ENCODE measurements around the gene PPP1R11. TPM values are rescaled to one million over a fixed set of nuclear protein-coding genes. Genes with fewer than 3 reads are reported as not detected.

PPP1R11 gene
- total and polyA plus RNA-seq, 9 of the 15 experiments (the other 6 are each of a cell fraction or from before 2014, with no cell fraction given): 17.8 to 94.8 (median 44.6) TPM

- TF ChIP-seq PATZ1 (CRISPR knock-in tag; IDR thresholded peaks at IDR 0.05; ENCODE audit: borderline replicate concordance): peak; percentile 74
- TF ChIP-seq POLR2B (IDR thresholded peaks at IDR 0.05; ENCODE audit: low read depth, partially characterized antibody): peak; percentile 91
- TF ChIP-seq ETV5 (CRISPR knock-in tag; IDR thresholded peaks at IDR 0.05; ENCODE audit: low read depth): peak; percentile 84
- no peak; a peak in 2 of 4 replicates for TF ChIP-seq ARNT (IDR thresholded peaks at IDR 0.05)
- peak; percentile 92 for TF ChIP-seq MEIS2 (IDR thresholded peaks at IDR 0.05; ENCODE audit: partially characterized antibody)
- 0 out of 2 replicates have a peak, but pooled peaks have one; percentile 30 for TF ChIP-seq ZNF592 (IDR thresholded peaks at IDR 0.05)
- TF ChIP-seq PHB2 (IDR thresholded peaks at IDR 0.05; ENCODE audit: low read depth): no peak
- no peak for TF ChIP-seq NEUROD1 (IDR thresholded peaks at IDR 0.05; ENCODE audit: borderline replicate concordance, low read depth, low read length, partially characterized antibody)
- TF ChIP-seq TAF7 (tag; IDR thresholded peaks at IDR 0.05): peak; percentile 53; the same call in 1 of the 2 replicates
- TF ChIP-seq ZNF740 (CRISPR knock-in tag; IDR thresholded peaks at IDR 0.05): no peak
- 0 out of 4 replicates have a peak, but pooled peaks of 1 of the 2 experiments have one; percentile 19 for TF ChIP-seq ZNF740 (tag; IDR thresholded peaks at IDR 0.05)
- peak; percentile 95 to 97 for TF ChIP-seq ETV6 (IDR thresholded peaks at IDR 0.05; ENCODE audit: borderline replicate concordance in 1 of 2, low read depth in 2 of 2, low read length in 1 of 2)
- 0 out of 2 replicates have a peak, but pooled peaks have one; percentile 14 for TF ChIP-seq ETV6 (CRISPR knock-in tag; IDR thresholded peaks at IDR 0.05; ENCODE audit: borderline replicate concordance)
- peak; percentile 68; the same call in 1 of the 2 replicates for TF ChIP-seq ARID3B (CRISPR knock-in tag; IDR thresholded peaks at IDR 0.05; ENCODE audit: borderline replicate concordance)
- TF ChIP-seq TEAD2 (tag; IDR thresholded peaks at IDR 0.05): no peak
- no peak for TF ChIP-seq MXD1 (CRISPR knock-in tag; IDR thresholded peaks at IDR 0.05; ENCODE audit: borderline replicate concordance, poor library complexity, severe bottlenecking)
- peak; percentile 88 for TF ChIP-seq ELF4 (CRISPR knock-in tag; IDR thresholded peaks at IDR 0.05)
Measured at GRCh38 chr6:30066577-30067459, at the start of gene PPP1R11 (continued).
